ENCODE measurements around the gene MYOF. TPM values are rescaled to one million over a fixed set of nuclear protein-coding genes. Genes with fewer than 3 reads are reported as not detected.
A peak's percentile ranks its signal among the peaks of the same experiment; 100 is the strongest.

The MYOF gene
- total and polyA plus RNA-seq, 2 of the 8 experiments (the other 6 are each of a cell fraction or from before 2014, with no cell fraction given) = 0.98 to 2.3 TPM

GRCh38 chr10:93271347-93271746, 210.8 kb downstream of the MYOF start:
- no peak for TF ChIP-seq EZH2 (IDR thresholded peaks at IDR 0.05; ENCODE audit: low read depth, low read length, severe bottlenecking)
- no peak for TF ChIP-seq MAX (IDR thresholded peaks at IDR 0.05)
- no peak for TF ChIP-seq SP1 (IDR thresholded peaks at IDR 0.05; ENCODE audit: low read depth, low read length)
- TF ChIP-seq JUN (IDR thresholded peaks at IDR 0.05; ENCODE audit: low read depth, low read length) = no peak
- TF ChIP-seq CHD1 (IDR thresholded peaks at IDR 0.05; ENCODE audit: low read depth, low read length) = no peak
- no peak for TF ChIP-seq POLR2A (IDR thresholded peaks at IDR 0.05; ENCODE audit: control extremely low read depth in 1 of 2, low read depth in 2 of 2, low read length in 2 of 2)
- Histone ChIP-seq H3K4me1 (replicated peaks in 1 of 4; ENCODE audit: control insufficient read depth in 3 of 4, insufficient read depth in 4 of 4, low read length in 3 of 4) (peaks cover 0 to 13% (median 7%) of the 10 kb centered on the region in 4 experiments; a peak in 4 of 7 replicates), H2BK15ac (ENCODE audit: low read length) (no peak overlapping the region), H3K9ac (replicated peaks in 1 of 4; ENCODE audit: extremely low read depth in 1 of 4, low read depth in 3 of 4, low read length in 3 of 4) (no peak overlapping the region), H3K79me2 (ENCODE audit: control insufficient read depth in 1 of 2, insufficient read depth in 2 of 2, low read length in 2 of 2) (no peaks in the 10 kb centered on the region), H4K5ac (ENCODE audit: insufficient read length, low read depth, low read length) (peak overlapping the region; percentile 55), H3K18ac (ENCODE audit: extremely low read depth, low read length) (peak overlapping the region; percentile 99), H3K23me2 (ENCODE audit: low read depth, low read length) (no peaks in the 10 kb centered on the region), H3K9me3 (ENCODE audit: insufficient read depth in 2 of 2, low read depth in 1 of 2, low read length in 1 of 2) (peaks cover 16% of the 10 kb centered on the region in 2 experiments), H4K20me1 (replicated peaks in 1 of 2; ENCODE audit: control insufficient read depth in 1 of 2, insufficient read depth in 2 of 2, low read length in 2 of 2) (no peaks in the 10 kb centered on the region), H3K14ac (ENCODE audit: insufficient read length) (no peak overlapping the region), H4K8ac (ENCODE audit: extremely low read depth, insufficient read depth, low read length) (no peak overlapping the region), H2BK5ac (ENCODE audit: low read depth, low read length) (peak overlapping the region; percentile 97; the same call in 1 of the 2 replicates), H2AK5ac (ENCODE audit: low read depth, low read length) (peak overlapping the region; percentile 94), H3K36me3 (ENCODE audit: control insufficient read depth in 2 of 4, insufficient read depth in 4 of 4, low read length in 3 of 4) (peaks cover 0 to 7% (median 3%) of the 10 kb centered on the region in 4 experiments; a peak in 2 of 8 replicates), H2BK12ac (ENCODE audit: low read depth, low read length) (peak overlapping the region; percentile 97), H3K4me2 (ENCODE audit: insufficient read depth in 1 of 2, low read depth in 2 of 2, low read length in 2 of 2) (peak overlapping the region in 1 of 2 experiments; percentile 1; a peak in 1 of 4 replicates), H2BK120ac (replicated peaks; ENCODE audit: low read depth, low read length) (peak overlapping the region; percentile 99), H3K56ac (replicated peaks; ENCODE audit: insufficient read length, low read depth, low read length) (no peak overlapping the region), H2BK20ac (ENCODE audit: low read length) (peak overlapping the region; percentile 98), H3K27me3 (replicated peaks in 1 of 4; ENCODE audit: control insufficient read depth in 3 of 4, extremely low read depth in 1 of 4, insufficient read depth in 3 of 4, low read length in 3 of 4) (no peaks in the 10 kb centered on the region), H3K27ac (ENCODE audit: low read depth, low read length) (no peak overlapping the region), H3K4ac (replicated peaks; ENCODE audit: insufficient read length, low read depth, low read length) (peak overlapping the region; percentile 62), H3K4me3 (ENCODE audit: extremely low read depth in 1 of 4, insufficient read depth in 2 of 4, low read depth in 3 of 4, low read length in 4 of 4) (no peak overlapping the region), H4K91ac (replicated peaks; ENCODE audit: insufficient read length, low read length) (peak overlapping the region; percentile 90), H3K23ac (ENCODE audit: insufficient read length) (no peak overlapping the region), H2AFZ (ENCODE audit: low read length) (no peak overlapping the region), H3K79me1 (ENCODE audit: low read depth, low read length) (no peaks in the 10 kb centered on the region)
- DNase-seq (ENCODE audit: low read depth in 1 of 2, low spot score in 2 of 2) (no peak), FAIRE-seq (no peak)
- ChIA-PET CTCF (ENCODE audit: partially characterized antibody) (interaction anchor here (0.8 to 2.0 kb wide), 7 partner anchors 10 to 190 kb away, joined by 3 to 11 read pairs (median 4); no protein-coding TSS in a partner anchor), POLR2A (ENCODE audit: partially characterized antibody) (interaction anchor here (0.7 to 3.4 kb wide), 3 partner anchors 10 to 49 kb away, joined by 3 to 43 read pairs (median 7); no protein-coding TSS in a partner anchor)
